Fibroblast of the aortic adventitia (primary cell): ENCODE results near the gene OMP. TPM values are rescaled to one million over a fixed set of nuclear protein-coding genes. Genes with fewer than 3 reads are reported as not detected.

ENCODE experiments used
- DNase-seq: peaks from one replicate; pipeline ENCODE4 v3.0.0-alpha.2; 2010; ENCODE audit warnings: low read depth
- H3K4me3 ChIP-seq: 2 replicates; pipeline ENCODE4 v1.5.1; 2011; ENCODE audit warnings: low read depth, mild to moderate bottlenecking, control low read depth, low read length, moderate library complexity
- CTCF ChIP-seq: IDR thresholded peaks from 2 replicates; pipeline ENCODE4 v1.5.1; 2011; ENCODE audit warnings: mild to moderate bottlenecking, low read length, control low read depth, inconsistent platforms; ENCODE audit not compliant: insufficient read depth
- total RNA-seq: library from RNA; depleted of rRNA; stranded (reverse); fragments of >200 nt; gene quantifications from 2 replicates; pipeline ENCODE4 v1.2.3, GENCODE V29; 2012; ENCODE audit warnings: low replicate concordance

Gene OMP
- total RNA-seq, 1 donor = 1.1 TPM

- no peak for TF ChIP-seq CTCF
- no peak for DNase-seq
- no peak overlapping the region for H3K4me3 ChIP-seq
Observed at GRCh38 chr11:77063861-77064260, 38.8 kb upstream of the OMP start.

GRCh38 chr11:77064648-77065217 is 37.9 kb upstream of the OMP start:
- TF ChIP-seq CTCF = no peak
- no peak overlapping the region for H3K4me3 ChIP-seq
- DNase-seq = no peak

- no peak for TF ChIP-seq CTCF
- H3K4me3 ChIP-seq = peak overlapping the region; percentile 69
- peak; percentile 64 for DNase-seq
Observed at GRCh38 chr11:77065878-77066228, 36.8 kb upstream of the OMP start.

- TF ChIP-seq CTCF = peak; percentile 48
- H3K4me3 ChIP-seq = peak within 1 kb of the TSS; percentile 77
- DNase-seq = peak; percentile 89
Observed at GRCh38 chr11:77066229-77067042, 36.2 kb upstream of the OMP start, which contains the start of gene CAPN5. CAPN5 (plus strand) TSS chr11:77066971; CDS start chr11:77084887, 17,916 bp downstream.

- TF ChIP-seq CTCF = no peak
- no peak for DNase-seq
- peak overlapping the region; percentile 77 for H3K4me3 ChIP-seq
Observed at GRCh38 chr11:77067861-77068443, 34.7 kb upstream of the OMP start.

GRCh38 chr11:77068457-77069335 is 33.9 kb upstream of the OMP start:
- H3K4me3 ChIP-seq = no peak overlapping the region
- DNase-seq = no peak
- no peak for TF ChIP-seq CTCF
